GM21390 (cell line): ENCODE results near the gene WWC2.
"Not testable (repeated sequence)": the region's sequence is repeated elsewhere in the genome, so short reads cannot be mapped to it uniquely, and the experiment has no call there.

Source experiments
- ATAC-seq: cut with Tn5 transposase; IDR thresholded peaks from one replicate; pipeline ENCODE4 v1.9.1; 2021; ENCODE audit not compliant: unreplicated experiment

WWC2 gene

GRCh38 chr4:183141997-183142396 is 42.9 kb downstream of the WWC2 start:
- no peak for ATAC-seq

- ATAC-seq, result no peak
Observed at GRCh38 chr4:183142571-183143550, 43.8 kb downstream of the WWC2 start.

- ATAC-seq, result no peak
Observed at GRCh38 chr4:183144787-183145186, 45.7 kb downstream of the WWC2 start.

GRCh38 chr4:183145773-183146172 is 46.7 kb downstream of the WWC2 start:
- ATAC-seq, result no peak

- ATAC-seq, result no peak
Observed at GRCh38 chr4:183146478-183146877, 47.4 kb downstream of the WWC2 start.

GRCh38 chr4:183147196-183147595 is 48.1 kb downstream of the WWC2 start:
- ATAC-seq, result no peak

- no peak for ATAC-seq
Observed at GRCh38 chr4:183147983-183148382, 48.9 kb downstream of the WWC2 start.

- no peak for ATAC-seq
Observed at GRCh38 chr4:183149616-183150539, 50.8 kb downstream of the WWC2 start.

- not testable (repeated sequence) for ATAC-seq
Observed at GRCh38 chr4:183150664-183151063, 51.6 kb downstream of the WWC2 start.

- ATAC-seq, result not testable (repeated sequence)
Observed at GRCh38 chr4:183152232-183152631, 53.2 kb downstream of the WWC2 start.

- ATAC-seq, result no peak
Observed at GRCh38 chr4:183153190-183153916, 54.3 kb downstream of the WWC2 start.

- ATAC-seq, result no peak
Observed at GRCh38 chr4:183154701-183155391, 55.8 kb downstream of the WWC2 start.

GRCh38 chr4:183155450-183156184 is 56.6 kb downstream of the WWC2 start:
- no peak for ATAC-seq

GRCh38 chr4:183157215-183157614 is 58.2 kb downstream of the WWC2 start:
- ATAC-seq, result no peak

GRCh38 chr4:183158062-183158461 is 59.0 kb downstream of the WWC2 start:
- ATAC-seq, result no peak

- ATAC-seq, result no peak
Observed at GRCh38 chr4:183161630-183162029, 62.6 kb downstream of the WWC2 start.

GRCh38 chr4:183163135-183163534 is 64.1 kb downstream of the WWC2 start:
- ATAC-seq, result no peak

- ATAC-seq, result no peak
Observed at GRCh38 chr4:183164963-183165362, 65.9 kb downstream of the WWC2 start.

- ATAC-seq, result no peak
Observed at GRCh38 chr4:183165376-183165775, 66.3 kb downstream of the WWC2 start.

GRCh38 chr4:183170894-183171293 is 71.8 kb downstream of the WWC2 start:
- ATAC-seq, result no peak
